HG03039 (cell line): ENCODE data around the gene TATDN2.

Experiments
- ATAC-seq: cut with Tn5 transposase; IDR thresholded peaks from one replicate; pipeline ENCODE4 v1.9.1; 2021; ENCODE audit warnings: mild to moderate bottlenecking, moderate library complexity; ENCODE audit not compliant: unreplicated experiment

Gene TATDN2

DNA sequence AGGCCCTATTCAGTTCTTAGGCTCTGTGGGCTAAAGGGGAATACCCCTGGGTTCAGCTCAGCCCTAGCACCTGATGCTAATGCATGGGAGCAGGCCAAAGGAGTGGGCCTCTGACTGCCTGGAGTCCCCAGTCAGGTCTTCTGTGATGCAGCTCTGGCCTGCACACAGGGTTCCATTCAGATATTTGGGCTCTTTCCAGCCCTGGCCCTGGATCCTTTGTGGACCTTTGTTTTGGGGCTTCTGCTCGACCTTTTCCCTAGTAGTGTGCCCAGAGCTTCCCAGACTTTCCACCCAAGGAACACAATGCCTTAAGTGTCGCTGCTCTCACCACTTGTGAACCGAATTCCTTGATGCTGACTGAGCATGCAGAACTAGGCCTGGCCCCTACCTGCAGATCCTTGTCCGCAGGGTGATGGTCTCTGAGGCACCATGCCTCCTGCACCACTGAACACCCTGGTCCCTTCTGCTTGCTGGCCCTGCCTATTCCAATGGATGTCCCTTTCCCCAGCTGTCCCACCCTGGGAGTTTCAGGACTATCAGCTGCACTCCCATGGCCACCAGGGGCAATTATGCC, 67.6 kb downstream of the TATDN2 start:
- no peak for ATAC-seq

DNA sequence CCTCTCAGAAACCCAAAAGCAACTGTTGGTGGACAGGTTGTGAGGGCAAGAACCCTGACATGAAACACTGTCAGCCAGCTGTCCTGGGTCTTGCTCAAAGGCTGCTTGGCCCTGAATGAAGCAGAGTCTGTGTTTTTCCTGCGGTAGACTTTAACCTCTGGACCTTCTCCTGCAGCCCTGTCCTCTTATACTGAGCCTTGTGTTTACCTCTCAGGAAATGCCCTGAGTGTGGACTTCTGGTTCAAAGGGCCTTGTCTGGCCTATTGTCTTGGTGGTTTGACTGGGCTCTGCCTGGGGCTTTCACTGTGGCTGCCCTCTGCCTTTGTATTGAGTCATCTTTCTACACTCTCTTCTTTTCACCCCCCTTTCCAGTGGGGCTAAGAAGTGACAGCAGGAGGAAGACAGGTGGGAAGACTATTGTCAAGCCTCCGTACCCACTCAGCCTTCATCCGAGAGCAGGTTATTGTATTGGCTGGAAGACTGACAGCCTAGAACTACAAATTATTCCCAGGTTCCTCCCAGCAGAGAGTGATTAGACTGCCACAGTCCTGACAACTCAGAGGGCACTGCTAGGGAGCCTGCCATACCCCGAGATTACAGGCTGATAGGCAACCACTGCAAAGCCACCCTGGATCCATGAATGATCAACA, 69.2 kb downstream of the TATDN2 start:
- no peak for ATAC-seq

DNA sequence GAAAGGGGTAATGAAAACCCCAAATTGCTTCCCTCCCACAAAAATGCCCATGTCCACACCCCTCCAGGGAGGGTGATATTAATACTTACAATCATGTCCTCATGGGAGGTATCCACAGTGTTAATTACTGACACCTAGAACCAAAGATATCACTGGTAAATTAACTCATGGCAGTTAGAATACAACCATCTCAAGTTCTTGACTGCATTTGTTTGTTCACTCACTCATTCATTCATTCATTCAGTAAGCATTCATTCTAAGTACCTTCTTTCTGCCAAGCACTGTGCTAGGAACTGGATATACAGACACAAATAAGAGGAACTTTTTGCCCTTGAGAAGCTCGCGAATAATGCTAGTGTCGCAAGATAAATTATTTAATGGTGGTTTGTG, 69.7 kb downstream of the TATDN2 start:
- no peak for ATAC-seq

DNA sequence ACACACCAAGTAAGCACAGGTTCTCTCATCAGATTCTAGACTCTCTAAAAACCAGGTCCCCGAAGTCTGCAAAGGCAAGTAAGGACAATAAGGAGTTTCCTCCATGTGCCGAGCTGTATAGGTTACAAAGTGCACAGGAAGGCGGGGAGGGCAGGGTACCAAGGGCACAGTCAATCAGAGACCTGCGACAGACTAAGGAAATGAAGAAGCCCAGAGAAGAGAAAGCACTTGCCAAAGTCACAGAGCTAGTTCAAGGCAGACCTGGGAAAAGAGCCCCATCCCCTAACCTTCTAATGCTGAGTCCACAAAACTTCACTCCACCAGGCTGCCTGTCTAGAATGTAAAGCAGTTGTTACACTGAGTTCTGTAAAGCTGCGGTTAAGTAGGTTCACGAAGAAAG, 71.0 kb downstream of the TATDN2 start:
- no peak for ATAC-seq

DNA sequence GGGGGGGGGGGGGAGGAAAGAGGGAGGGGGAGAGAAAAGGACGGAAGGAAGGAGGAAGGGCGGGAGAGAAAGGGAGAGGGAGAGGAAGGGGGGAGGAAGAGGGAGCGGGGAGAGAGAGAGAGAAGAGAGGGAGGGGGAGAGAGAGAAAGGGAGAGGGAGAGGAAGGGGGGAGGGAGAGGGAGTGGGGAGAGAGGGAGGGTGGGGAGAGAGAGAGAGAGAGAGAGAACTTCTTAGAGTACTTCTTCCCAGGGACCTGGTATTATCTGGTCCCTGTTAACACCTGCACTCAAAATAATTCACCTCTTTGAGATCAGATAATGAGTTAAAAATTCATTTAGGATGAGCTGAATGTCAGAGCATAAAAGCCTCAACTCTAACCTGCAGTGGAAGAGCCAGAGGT, 71.5 kb downstream of the TATDN2 start:
- no peak for ATAC-seq

DNA sequence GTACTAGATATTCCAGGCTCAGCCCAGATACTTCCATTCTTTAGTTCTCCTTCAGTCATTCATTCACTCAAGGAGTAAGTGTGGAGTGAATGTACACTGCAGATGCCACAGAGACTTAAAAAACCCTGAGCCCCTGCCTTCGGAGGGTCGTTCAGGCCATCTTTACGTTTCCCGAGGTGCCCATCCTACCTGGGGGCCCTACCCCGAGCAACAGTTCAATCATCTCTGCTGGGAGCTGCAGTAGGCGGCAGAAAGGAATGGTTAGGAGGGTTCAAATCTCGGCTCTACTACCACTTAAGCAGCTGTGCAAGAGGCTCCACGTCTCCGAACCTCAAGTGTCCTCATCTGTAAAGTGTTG, 72.0 kb downstream of the TATDN2 start:
- no peak for ATAC-seq

DNA sequence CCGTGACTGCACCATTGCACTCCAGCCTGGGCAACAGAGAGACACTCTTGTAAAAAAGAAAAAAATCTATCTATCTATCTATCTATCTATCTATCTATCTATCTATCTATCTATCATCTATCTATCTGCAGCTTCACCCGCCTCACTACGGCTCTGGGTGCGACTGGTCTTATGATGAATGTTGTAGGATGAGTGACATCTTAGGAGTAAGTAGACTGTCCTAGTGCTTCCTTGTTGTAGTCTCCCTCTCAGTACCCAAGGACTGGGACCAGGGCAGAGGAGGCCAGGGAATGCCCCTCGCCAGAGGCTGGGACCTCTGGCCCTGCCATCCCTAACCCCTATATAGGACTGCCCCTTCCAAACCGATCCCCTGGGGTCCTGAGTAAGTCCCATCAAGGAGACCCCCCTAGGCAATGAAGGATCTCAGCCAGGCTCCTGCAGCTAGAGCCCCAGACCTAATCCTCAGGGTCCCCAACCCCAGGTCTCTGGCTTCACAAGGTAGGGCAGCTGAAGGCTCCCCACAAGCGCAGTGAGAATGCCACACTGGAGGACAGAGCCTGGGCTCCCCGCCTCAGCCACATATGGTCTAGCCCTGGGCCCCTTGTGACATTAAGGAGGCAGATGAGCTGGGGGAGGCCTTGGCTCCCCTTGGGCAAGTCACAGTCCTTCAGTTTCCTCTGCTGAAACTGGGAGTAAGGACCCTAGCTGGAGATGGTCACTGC, 73.5 kb downstream of the TATDN2 start:
- ATAC-seq: no peak

DNA sequence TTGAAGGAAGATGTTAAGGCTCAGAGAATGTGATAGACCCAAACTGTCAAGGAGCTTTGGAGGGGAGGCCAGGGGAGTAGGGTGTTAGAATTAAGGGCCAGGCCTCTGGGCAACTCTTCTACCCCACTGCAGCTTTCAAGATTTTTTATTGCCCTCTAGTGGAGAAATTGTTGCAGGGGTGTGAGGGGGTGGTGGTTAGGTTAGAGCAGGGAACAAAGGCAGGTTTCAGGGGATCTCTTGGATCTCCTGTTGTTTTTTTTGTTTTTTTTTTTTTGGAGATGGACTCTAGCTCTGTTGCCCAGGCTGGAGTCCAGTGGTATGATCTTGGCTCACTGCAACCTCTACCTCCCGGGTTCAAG, 74.1 kb downstream of the TATDN2 start:
- no peak for ATAC-seq

DNA sequence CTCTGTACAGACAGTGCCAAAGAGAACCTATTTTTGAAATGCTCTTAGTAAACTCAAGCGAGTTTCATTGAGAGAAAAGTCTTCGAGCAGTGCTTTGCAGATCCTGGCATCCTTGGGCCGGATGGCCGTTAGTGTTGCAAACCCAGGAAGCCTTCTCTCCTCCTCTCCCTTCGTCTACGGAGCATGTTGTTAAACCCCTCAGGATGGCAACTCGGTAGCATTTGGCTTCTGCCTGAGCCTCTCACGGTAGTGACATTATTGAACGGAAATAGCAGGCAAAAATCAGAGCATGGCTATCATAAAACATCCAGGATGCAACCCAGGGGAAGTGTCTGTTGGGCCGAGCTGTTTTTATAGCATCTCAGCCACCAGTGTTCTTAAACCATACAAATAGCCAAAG, 79.3 kb downstream of the TATDN2 start:
- ATAC-seq: no peak

DNA sequence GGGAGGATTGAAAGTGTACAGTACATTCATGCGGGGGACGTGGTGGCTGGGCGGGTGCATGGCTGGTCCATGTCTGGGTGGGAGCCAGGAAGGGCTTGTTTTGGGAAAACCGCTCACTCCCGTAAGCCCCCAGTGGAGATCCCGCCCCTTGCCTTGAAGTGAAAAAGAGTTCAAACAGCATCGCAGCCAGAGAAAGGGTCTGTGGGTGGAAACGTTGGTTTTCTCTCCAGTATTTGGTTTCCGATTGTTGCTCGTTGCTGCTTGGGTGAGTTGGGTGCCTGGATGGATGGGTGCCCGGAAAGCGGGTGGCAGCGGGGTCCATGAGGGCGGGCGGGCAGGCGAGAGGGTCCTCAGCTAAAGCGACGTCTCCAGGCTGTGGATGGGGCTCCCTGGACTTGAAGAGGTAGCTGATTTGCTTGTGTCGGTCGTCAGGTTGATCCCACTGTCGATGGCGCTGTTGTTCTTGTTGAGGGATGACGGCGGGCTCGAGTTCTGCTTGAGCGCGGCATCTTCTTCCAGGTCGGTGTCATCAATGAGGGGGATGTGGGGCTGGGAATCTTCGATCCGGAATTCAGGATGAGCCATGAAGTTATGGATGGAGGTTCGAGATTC, 80.3 kb downstream of the TATDN2 start:
- ATAC-seq: no peak

DNA sequence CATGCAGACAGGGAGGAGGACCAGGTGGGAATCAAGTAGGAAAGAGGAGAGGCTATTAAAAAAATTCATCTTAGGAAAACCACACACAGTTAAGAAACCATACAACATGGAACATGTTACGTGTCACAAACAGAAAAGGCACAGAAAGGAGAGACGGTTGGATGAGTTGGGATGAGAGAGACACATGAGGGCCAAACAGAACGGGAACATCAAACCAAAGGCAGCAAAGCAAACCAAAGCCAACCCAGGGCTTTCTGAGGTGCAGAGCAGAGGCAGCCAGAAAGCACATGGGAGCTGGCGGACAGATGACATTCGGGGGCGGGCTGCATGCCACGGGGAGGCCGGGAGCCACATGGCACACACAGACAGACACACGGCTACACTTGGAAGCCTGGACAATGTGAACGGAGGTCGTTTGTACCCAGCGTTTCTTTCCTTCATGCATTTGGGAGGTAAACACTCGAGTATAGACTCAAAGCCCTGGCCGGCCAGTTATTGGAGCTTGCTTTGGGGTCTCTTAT, 81.3 kb downstream of the TATDN2 start:
- ATAC-seq: no peak

DNA sequence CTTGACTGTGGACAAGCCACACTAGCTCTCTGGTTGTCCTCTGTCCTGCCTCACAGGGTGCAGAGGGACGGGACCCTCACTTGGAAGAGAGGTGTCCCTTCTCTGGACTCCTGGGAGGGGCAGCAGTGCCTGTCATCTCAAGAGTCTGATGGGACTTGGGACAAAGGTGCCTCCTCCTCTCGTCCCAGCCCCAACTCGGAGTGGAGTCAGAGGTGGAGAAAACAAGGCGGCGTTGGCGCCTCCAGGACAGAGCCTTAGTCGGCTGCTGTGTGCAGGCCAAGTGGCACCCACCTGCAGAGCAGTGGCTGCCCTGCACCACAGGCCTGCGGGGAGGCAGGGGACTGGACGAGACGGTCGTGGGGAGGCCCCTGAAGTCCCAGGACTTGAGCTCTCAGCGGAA, 82.1 kb downstream of the TATDN2 start:
- ATAC-seq: no peak
